ENCODE data around the gene SORCS2.

SORCS2 gene

GRCh38 chr4:7351014-7351413 is 158.7 kb downstream of the SORCS2 start:
- no peak overlapping the region for H3K4me3 ChIP-seq (ENCODE audit: control insufficient read depth, low read depth, low read length)
- no peak for DNase-seq (ENCODE audit: low read depth)
- TF ChIP-seq, protein P1, sequence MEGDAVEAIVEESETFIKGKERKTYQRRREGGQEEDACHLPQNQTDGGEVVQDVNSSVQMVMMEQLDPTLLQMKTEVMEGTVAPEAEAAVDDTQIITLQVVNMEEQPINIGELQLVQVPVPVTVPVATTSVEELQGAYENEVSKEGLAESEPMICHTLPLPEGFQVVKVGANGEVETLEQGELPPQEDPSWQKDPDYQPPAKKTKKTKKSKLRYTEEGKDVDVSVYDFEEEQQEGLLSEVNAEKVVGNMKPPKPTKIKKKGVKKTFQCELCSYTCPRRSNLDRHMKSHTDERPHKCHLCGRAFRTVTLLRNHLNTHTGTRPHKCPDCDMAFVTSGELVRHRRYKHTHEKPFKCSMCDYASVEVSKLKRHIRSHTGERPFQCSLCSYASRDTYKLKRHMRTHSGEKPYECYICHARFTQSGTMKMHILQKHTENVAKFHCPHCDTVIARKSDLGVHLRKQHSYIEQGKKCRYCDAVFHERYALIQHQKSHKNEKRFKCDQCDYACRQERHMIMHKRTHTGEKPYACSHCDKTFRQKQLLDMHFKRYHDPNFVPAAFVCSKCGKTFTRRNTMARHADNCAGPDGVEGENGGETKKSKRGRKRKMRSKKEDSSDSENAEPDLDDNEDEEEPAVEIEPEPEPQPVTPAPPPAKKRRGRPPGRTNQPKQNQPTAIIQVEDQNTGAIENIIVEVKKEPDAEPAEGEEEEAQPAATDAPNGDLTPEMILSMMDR (IDR thresholded peaks at IDR 0.05; ENCODE audit: control insufficient read depth, insufficient read depth, low read depth, low read length, missing control alignments): no peak

- H3K4me3 ChIP-seq (ENCODE audit: control insufficient read depth, low read depth, low read length): no peak overlapping the region
- no peak for DNase-seq (ENCODE audit: low read depth)
- TF ChIP-seq, protein P1 (IDR thresholded peaks at IDR 0.05; ENCODE audit: control insufficient read depth, insufficient read depth, low read depth, low read length, missing control alignments): no peak
Measured at GRCh38 chr4:7352486-7352885, 160.1 kb downstream of the SORCS2 start.

DNA sequence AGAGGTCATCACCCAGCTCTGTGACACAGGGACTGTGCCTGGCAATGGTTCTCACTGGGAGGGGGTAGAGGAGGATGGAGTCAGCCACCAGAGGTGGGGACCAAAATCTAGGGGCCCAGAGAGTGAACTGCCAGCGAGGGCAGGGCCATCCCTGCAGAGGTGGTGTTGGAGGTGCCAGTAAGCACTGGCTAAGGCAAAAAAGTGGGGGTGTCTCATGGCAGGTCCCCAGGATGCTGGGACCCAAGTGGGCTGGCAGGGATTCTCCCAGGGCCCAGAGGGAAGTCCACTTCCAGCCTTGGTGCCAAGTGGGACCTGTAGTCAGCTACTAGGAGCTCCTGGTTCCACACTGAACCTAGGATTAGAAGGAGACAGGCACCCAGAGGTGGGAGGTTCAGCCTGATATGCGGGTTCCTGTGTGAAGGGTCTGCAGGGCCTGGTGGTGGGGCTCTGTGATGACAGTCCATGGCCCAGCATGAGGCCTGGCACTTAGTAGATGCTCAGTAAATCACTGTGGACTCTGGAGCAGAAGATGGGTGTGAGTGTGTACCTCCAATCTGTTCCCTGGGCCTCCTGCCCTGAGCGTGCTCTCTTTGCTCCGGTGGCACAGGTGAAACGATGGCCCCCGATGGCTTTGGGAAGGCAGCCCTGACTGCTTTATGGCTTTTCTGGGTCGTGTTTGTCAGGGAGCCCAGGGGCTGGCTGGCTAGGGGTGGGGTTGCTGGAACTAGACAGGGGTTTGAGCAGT is 160.9 kb downstream of the SORCS2 start:
- DNase-seq (ENCODE audit: low read depth): no peak
- TF ChIP-seq, protein P1 (IDR thresholded peaks at IDR 0.05; ENCODE audit: control insufficient read depth, insufficient read depth, low read depth, low read length, missing control alignments): no peak
- H3K4me3 ChIP-seq (ENCODE audit: control insufficient read depth, low read depth, low read length): no peak overlapping the region

DNA sequence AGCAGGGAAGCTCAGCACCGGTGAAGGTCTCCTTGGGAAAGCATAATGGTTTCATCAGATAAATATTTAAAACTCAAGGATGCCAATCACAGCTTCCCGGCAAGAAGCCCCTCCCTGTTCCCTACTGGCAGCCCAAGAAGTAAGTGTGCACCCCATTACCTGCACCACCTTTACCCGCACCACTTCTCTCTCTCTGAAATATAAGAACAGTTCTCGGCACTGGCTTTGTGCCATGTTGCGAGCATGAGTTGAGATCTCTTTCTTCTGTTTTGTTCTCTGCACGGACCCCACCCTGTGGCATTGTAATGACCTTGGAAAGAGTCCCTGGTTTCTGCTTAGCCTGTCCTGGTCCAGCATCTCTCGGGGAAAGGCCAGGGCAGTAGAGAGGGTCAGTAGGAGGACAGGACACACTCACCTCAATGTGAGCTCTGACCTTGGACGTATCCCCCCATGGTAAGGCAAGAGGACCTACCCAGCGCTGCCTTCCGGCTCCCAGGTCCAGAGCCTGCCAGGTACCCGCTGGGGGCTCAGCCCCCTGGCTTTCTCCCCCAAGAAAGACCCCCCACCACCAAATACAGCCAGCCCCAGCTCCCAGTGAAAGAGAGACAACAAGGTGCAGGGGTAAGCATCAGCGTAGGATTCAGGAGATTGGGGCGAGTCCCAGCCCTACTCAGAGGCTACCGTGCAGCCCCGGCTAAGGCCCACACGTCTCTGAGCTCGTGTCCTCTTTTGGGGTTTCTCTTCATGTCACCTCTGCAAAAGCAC is 161.7 kb downstream of the SORCS2 start:
- DNase-seq (ENCODE audit: low read depth): no peak
- TF ChIP-seq, protein P1 (IDR thresholded peaks at IDR 0.05; ENCODE audit: control insufficient read depth, insufficient read depth, low read depth, low read length, missing control alignments): no peak
- no peak overlapping the region for H3K4me3 ChIP-seq (ENCODE audit: control insufficient read depth, low read depth, low read length)

DNA sequence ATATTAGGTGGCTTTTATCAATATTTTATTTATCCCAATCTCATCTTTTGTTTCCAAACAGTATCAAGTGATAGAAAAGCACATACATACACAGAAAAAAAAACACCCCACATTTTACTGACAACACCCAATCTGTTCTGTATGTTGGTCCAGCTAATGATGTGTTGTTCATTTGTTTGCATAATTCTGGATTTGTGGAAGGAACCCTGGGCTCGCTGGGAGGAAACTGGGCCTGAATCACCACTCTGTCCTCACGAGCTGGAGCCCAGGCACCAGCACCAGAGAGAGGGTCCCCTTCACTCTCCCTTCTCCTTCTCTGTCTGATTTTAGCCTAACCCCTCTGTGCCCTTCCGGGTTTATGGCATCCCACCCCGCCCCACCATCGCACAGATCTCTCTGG is 162.6 kb downstream of the SORCS2 start:
- TF ChIP-seq, protein P1 (IDR thresholded peaks at IDR 0.05; ENCODE audit: control insufficient read depth, insufficient read depth, low read depth, low read length, missing control alignments): no peak
- no peak for DNase-seq (ENCODE audit: low read depth)
- H3K4me3 ChIP-seq (ENCODE audit: control insufficient read depth, low read depth, low read length): no peak overlapping the region

- TF ChIP-seq, protein P1 (IDR thresholded peaks at IDR 0.05; ENCODE audit: control insufficient read depth, insufficient read depth, low read depth, low read length, missing control alignments): no peak
- H3K4me3 ChIP-seq (ENCODE audit: control insufficient read depth, low read depth, low read length): no peak overlapping the region
Measured at GRCh38 chr4:7355795-7356194, 163.5 kb downstream of the SORCS2 start.

More at GRCh38 chr4:7355795-7356194, 163.5 kb downstream of the SORCS2 start:
- no peak for DNase-seq (ENCODE audit: low read depth)
